ENCODE measurements around the gene PLCB4.

PLCB4 gene

GRCh38 chr20:9185511-9185910 lies 116.6 kb downstream of the PLCB4 start:
- no peak for FAIRE-seq

- FAIRE-seq: no peak
These were observed 117.5 kb downstream of the PLCB4 start for GRCh38 chr20:9186396-9186795.

GRCh38 chr20:9195031-9195430 lies 126.1 kb downstream of the PLCB4 start:
- FAIRE-seq: no peak

- no peak for FAIRE-seq
These were observed 127.2 kb downstream of the PLCB4 start for GRCh38 chr20:9196110-9196509.

- no peak for FAIRE-seq
These were observed 129.6 kb downstream of the PLCB4 start for GRCh38 chr20:9198460-9198859.

- no peak for FAIRE-seq
These were observed 131.3 kb downstream of the PLCB4 start for GRCh38 chr20:9200196-9200595.

- FAIRE-seq: no peak
These were observed 131.7 kb downstream of the PLCB4 start for GRCh38 chr20:9200620-9201019.

GRCh38 chr20:9202420-9203080 lies 133.7 kb downstream of the PLCB4 start:
- no peak for FAIRE-seq

GRCh38 chr20:9203081-9203447 lies 134.2 kb downstream of the PLCB4 start:
- no peak for FAIRE-seq

GRCh38 chr20:9204979-9205378 lies 136.1 kb downstream of the PLCB4 start:
- no peak for FAIRE-seq

- no peak for FAIRE-seq
These were observed 137.6 kb downstream of the PLCB4 start for GRCh38 chr20:9206486-9206885.

GRCh38 chr20:9207253-9207652 lies 138.4 kb downstream of the PLCB4 start:
- FAIRE-seq: no peak

GRCh38 chr20:9210356-9210755 lies 141.5 kb downstream of the PLCB4 start:
- FAIRE-seq: no peak

- FAIRE-seq: no peak
These were observed 142.3 kb downstream of the PLCB4 start for GRCh38 chr20:9211016-9211760.

- no peak for FAIRE-seq
These were observed 143.8 kb downstream of the PLCB4 start for GRCh38 chr20:9212735-9213134.

GRCh38 chr20:9214685-9215084 lies 145.8 kb downstream of the PLCB4 start:
- no peak for FAIRE-seq

- no peak for FAIRE-seq
These were observed 146.7 kb downstream of the PLCB4 start for GRCh38 chr20:9215539-9215938.

GRCh38 chr20:9218531-9218961 lies 149.7 kb downstream of the PLCB4 start:
- FAIRE-seq: no peak

GRCh38 chr20:9220874-9221547 lies 152.1 kb downstream of the PLCB4 start:
- FAIRE-seq: no peak

GRCh38 chr20:9223296-9223695 lies 154.4 kb downstream of the PLCB4 start:
- FAIRE-seq: no peak

GRCh38 chr20:9225879-9226278 lies 157.0 kb downstream of the PLCB4 start:
- no peak for FAIRE-seq

- no peak for FAIRE-seq
These were observed 159.2 kb downstream of the PLCB4 start for GRCh38 chr20:9227896-9228615.

GRCh38 chr20:9228774-9229450 lies 160.0 kb downstream of the PLCB4 start:
- no peak for FAIRE-seq
